T1000 (cell line): ENCODE results near the gene SETD7.
"Not testable (repeated sequence)": the region's sequence is repeated elsewhere in the genome, so short reads cannot be mapped to it uniquely, and the experiment has no call there.

Experiments used
- DNase-seq: peaks from one replicate; lab custom pipeline; 2025; ENCODE audit warnings: mixed read lengths; lab: John Stamatoyannopoulos, UW

The SETD7 gene

GRCh38 chr4:139468756-139469155 lies 87.3 kb downstream of the SETD7 start:
- DNase-seq = not testable (repeated sequence)

- DNase-seq = no peak
Measured at GRCh38 chr4:139465922-139466321, 90.1 kb downstream of the SETD7 start.

GRCh38 chr4:139464512-139464911 lies 91.5 kb downstream of the SETD7 start:
- DNase-seq = not testable (repeated sequence)

- no peak for DNase-seq
Measured at GRCh38 chr4:139461022-139461628, 94.9 kb downstream of the SETD7 start.

GRCh38 chr4:139460565-139460964 lies 95.5 kb downstream of the SETD7 start:
- DNase-seq = no peak

- no peak for DNase-seq
Measured at GRCh38 chr4:139458999-139459398, 97.0 kb downstream of the SETD7 start.

- no peak for DNase-seq
Measured at GRCh38 chr4:139458543-139458942, 97.5 kb downstream of the SETD7 start.

GRCh38 chr4:139457318-139457717 lies 98.7 kb downstream of the SETD7 start:
- DNase-seq = no peak

- DNase-seq = no peak
Measured at GRCh38 chr4:139455126-139455538, 100.9 kb downstream of the SETD7 start.

- DNase-seq = no peak
Measured at GRCh38 chr4:139454111-139455045, 101.6 kb downstream of the SETD7 start, which contains the start of gene RAB33B. Gene RAB33B, plus strand, starts transcription at chr4:139454121. Its CDS starts 75 bp downstream, at chr4:139454196.

GRCh38 chr4:139453371-139454110 lies 102.5 kb downstream of the SETD7 start:
- DNase-seq = peak; percentile 90

- no peak for DNase-seq
Measured at GRCh38 chr4:139453041-139453370, 103.0 kb downstream of the SETD7 start.

GRCh38 chr4:139451997-139452396 lies 104.0 kb downstream of the SETD7 start:
- DNase-seq = no peak

GRCh38 chr4:139450586-139450985 lies 105.4 kb downstream of the SETD7 start:
- no peak for DNase-seq

- not testable (repeated sequence) for DNase-seq
Measured at GRCh38 chr4:139447078-139447477, 108.9 kb downstream of the SETD7 start.
